Ecto neural progenitor cell (in vitro differentiated cells): Measurements from ENCODE around the gene CDH23.

ENCODE experiments used
- DNase-seq: peaks from one replicate; pipeline ENCODE4 v3.0.0-alpha.2; 2018; ENCODE audit warnings: low spot score

CDH23 gene

DNA sequence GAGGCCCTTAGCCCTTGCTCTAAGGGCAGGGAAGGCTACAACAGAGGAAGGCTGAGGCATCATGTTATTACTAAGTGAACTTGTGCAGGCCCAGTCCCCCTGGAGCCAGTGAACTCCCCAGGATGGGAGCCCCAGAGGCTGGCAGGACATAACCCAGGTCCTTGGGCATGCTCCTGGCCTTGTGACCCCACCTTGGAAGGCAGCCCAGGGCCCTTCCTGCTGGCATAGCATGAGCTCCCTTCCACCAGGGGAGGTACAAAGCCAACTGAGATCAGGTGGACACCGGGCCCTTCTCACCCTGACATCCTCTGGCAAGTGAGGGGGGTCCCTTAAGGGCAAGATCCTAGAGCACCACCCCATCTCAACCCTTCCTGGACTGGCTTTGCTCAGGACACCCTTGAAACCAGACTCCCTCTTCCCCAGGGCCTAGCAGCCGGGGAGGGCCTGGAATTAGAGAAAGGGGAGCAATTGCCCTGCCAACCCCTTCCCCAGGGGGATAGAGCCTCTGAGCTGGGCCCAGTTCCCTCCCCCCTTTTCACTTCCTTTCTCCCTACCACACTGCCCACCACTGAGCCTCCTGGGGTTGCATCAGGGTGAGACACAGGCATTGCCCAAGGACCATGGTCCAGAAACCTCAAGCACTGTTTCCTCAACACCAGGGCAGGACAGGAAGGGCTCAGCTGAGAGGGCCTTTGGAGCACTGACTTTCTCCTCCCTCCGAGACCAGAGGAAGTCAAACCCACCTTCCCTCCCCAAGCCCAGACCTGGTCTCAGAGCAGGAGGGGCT is 378.4 kb downstream of the CDH23 start:
- DNase-seq = no peak

DNA sequence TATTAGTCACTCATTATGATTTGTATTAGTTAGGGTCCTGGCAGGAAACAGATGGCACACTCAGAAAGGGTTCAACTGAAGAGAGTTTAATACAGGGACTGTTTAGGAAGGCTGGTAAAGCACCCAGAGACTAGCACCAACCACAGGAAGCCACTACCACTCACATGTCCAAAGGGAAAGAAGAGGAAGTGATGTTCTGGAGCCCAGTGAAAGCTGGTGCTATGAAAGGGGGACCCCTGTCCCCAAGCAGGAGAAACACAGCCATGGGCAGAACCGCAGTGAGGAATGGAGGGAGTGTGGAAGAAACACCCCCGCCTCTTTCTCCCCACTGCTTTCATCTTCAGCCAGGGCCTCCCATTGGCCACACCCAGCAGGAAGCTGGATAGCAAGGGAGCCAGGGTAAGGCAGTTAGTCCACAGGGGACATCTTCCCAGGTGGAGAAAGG is 379.8 kb downstream of the CDH23 start:
- no peak for DNase-seq

DNA sequence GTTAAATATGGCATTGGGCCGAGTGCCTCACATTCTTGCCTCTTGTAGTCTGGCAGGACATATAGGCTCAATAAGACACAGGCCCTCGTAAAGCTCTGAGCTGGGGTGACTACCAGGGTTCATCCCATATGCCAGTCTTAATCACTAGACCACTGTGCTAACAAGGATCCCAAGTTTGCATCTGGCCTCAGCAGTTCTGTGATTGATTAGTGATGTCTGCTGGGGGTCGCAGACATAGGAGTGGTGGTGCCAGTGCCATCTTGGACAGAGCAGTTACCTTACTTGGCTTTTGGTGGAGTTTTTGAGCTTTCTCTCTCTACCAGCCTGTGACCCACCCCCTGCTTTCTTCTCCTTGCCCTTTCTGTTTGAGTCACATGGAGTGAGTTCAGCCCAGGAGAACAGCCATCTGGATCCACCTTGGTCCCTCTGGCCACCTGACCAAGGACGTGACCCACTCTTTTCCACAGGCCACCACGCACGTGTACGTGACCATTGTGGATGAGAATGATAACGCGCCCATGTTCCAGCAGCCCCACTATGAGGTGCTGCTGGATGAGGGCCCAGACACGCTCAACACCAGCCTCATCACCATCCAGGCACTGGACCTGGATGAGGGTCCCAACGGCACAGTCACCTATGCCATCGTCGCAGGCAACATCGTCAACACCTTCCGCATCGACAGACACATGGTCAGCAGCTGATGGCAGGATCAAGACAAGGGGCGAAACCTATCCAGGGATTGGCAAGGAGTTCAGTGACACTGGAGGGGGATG is 380.7 kb downstream of the CDH23 start:
- DNase-seq = no peak

DNA sequence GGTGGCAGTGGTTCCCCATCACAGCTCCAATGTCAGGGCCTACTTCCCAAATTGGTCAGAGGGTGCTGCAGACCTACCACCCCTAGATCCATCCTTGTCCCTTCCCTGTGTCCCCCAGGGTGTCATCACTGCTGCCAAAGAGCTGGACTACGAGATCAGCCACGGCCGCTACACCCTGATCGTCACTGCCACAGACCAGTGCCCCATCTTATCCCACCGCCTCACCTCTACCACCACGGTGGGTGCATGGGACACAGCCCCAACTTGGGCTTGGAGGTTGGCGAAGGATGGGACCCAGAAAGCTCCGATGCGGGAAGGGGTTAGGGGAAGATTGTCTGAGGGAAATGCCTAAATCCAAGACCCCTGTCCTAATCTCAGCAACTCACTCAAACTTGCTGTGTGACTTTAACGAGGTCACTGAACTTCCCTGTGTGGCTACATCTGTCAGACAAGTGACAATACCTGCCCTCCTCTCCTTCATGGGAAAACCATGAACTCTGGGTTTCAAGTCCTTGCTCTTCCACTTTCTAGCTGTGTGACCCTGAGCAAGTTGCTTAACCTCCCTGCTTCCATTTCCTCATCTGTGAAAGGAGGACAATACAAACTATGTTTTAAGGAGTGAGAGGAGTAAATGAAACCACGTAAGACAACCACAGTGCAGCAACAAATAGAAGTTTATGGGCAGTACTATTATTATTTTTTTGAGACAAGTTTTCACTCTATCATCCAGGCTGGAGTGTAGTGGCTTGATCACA is 381.5 kb downstream of the CDH23 start:
- DNase-seq = no peak

DNA sequence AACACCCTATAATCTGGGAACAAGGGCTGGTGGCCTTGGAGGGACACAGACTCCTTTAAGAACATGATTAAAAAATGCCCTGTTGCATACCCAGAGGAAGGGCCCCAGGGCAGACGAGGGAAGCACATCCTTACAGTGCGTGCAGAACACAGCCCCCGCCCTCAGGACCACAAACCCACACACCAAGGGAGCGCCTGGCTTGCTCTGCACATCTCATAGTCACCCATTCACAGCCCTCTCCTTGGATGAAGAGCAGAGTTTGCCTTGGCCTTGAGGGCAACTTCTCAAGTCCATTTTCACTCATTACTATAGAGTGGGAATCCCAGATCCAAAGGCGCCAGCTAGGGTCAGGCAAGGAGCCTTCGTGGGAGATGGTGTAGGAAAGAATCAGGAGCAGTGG is 382.9 kb downstream of the CDH23 start:
- DNase-seq = no peak

- no peak for DNase-seq
Observed at GRCh38 chr10:71780156-71780555, 383.4 kb downstream of the CDH23 start.

- no peak for DNase-seq
Observed at GRCh38 chr10:71780719-71781118, 384.0 kb downstream of the CDH23 start.

- DNase-seq = no peak
Observed at GRCh38 chr10:71782221-71782916, 385.6 kb downstream of the CDH23 start.

DNA sequence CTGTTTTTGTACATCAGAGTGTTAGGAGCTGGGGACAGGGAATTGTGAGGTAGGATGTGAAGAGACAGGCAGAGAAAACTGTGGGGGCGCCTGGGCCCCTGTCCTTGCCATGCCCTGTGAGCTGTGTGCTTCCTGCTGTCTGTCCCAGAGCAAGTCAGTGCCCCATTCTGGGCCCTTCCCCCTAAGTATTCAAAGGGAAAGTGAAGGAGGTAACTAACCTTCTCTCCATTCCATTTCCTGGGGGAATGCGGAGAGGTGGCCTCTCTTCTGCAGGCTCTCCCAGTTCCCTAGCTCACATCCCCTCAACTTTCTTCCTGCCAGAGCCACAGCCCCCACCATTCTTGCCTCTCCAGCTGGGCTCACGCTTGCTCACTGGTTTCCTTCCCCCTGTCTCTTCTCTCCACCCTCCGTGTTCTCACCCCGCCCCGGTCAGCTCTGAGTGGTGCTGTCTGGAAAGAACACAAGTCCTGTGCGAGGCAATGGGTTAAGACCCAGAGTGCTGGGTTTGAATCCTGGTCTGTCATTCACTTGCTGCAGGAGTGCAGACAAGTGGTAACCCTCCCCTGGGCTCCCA is 386.3 kb downstream of the CDH23 start:
- DNase-seq = no peak

DNA sequence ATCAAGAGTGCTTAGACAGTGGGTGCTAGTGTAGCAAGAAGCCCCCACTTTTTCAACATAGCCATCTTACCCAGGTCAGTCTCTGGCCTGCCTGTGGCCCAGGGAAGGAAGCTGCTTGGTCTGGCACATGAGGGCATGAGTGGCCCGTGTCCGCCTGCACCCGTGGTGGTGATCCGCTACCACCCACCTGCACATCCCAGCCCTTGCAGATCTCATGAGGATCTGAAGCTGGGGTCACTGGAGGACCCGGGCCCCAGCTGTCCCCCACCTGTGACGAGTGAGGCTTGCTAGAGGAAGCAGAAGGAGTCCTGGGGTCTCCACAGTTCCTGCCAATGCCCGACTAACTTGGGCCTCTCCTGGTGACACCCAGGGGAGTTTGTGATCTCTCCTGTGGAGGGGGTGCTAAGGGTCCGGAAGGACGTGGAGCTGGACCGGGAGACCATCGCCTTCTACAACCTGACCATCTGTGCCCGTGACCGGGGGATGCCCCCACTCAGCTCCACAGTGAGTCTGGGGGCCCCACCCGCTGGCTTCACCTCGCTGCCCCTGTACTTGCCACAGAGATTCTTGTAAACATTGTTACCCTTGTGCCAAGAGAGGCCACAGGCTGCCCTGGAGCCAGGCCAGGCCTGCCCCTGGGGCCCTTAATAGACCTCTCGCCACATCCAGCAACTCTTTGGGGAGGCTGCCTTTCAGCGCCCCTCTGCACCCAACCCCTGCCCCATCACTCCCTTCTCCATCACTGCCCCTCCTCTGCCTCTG is 387.4 kb downstream of the CDH23 start:
- no peak for DNase-seq

GRCh38 chr10:71784679-71785272 is 388.1 kb downstream of the CDH23 start:
- DNase-seq = no peak

DNA sequence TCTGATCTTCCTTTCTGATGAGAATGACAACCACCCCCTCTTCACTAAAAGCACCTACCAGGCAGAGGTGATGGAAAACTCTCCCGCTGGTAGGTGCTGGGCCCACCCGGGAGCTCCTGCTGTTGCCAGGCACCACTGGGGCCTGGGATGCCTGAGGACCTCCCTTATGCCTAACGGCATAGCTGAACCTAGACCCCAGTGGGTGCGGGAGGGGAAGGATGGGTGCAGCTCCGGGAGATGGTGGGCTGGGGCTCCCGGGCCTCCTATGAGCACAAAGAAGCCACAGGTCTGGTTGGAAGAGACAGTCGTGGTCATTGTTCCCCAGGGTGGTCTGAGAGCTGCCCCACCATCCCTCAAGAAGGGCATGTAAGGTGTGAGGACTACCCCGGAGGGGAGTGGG is 392.2 kb downstream of the CDH23 start:
- DNase-seq = no peak

GRCh38 chr10:71789871-71790270 is 393.2 kb downstream of the CDH23 start:
- DNase-seq = no peak

DNA sequence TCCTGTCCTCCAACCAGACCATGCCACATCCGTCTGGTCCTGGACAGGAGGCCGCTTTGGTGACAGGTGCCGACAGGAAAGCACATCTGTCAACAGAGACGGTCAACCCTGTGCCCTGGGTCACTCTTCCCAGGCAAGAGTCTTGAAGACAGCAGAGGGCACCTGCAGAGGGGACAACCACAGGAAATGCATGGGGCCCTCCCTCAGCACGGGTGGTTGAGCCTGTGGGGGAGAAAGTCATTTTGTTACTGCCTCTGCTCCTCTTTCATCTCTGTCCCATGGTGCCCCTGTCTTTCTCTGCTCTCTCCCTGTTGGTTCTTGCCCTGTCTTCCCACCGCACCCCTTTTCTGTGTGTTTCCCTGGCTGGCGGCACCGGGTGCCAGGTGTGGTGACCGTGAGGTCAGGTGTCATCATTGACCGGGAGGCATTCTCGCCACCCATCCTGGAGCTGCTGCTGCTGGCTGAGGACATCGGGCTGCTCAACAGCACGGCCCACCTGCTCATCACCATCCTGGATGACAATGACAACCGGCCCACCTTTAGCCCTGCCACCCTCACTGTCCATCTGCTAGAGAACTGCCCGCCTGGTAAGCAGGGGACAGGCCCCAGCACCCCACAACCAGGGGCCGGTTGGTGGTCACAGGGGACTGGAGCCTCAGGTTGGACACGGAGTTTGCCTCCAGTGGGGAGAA is 394.2 kb downstream of the CDH23 start:
- DNase-seq = no peak

DNA sequence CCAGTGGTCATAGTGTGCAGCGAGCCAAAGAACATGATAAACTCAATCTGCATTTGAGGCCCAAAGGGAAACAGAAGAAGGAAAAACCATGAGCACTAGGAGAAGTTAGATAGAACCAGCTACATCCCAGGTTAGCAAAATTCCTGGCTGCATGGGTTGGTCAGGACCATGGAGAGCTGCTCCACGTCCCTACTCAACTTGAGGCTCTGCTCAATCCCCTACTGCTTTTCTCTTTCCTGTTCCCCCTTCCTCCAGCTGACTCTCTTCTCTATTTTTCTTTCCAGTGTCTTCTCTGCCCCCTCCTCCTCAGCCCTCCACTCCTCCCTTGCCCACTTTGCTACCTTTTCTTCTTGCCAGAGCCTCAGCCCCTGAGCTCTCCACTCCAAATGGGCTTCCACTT is 398.5 kb downstream of the CDH23 start:
- no peak for DNase-seq

DNA sequence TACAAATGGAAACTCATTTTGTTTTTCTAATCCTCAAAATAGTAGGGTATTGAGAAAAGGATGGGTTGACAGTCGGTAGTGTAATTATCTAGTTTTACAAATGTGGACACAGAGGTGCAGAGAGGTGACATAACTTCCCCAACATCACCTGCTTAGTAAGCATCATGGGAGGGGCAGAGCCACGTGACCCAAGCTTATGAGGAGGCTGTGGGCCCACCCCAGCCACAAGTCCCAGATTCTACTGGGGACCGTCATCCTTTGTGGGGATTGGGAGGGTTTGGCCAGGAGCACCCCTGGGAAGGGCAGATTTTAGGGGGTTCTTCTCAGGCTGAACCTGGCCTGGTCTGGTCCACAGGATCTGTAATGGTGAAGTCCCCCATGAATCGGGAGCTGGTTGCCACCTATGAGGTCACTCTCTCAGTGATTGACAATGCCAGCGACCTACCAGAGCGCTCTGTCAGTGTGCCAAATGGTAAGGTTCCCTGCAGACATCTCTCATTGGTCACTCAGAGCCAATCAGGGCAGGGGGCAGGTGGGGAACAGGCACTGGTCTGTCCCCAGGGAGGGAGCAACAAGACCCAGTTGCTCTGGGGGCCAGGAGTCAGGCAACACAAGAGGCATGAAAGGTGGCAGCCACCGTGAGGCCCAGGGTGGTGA is 400.2 kb downstream of the CDH23 start:
- no peak for DNase-seq

DNA sequence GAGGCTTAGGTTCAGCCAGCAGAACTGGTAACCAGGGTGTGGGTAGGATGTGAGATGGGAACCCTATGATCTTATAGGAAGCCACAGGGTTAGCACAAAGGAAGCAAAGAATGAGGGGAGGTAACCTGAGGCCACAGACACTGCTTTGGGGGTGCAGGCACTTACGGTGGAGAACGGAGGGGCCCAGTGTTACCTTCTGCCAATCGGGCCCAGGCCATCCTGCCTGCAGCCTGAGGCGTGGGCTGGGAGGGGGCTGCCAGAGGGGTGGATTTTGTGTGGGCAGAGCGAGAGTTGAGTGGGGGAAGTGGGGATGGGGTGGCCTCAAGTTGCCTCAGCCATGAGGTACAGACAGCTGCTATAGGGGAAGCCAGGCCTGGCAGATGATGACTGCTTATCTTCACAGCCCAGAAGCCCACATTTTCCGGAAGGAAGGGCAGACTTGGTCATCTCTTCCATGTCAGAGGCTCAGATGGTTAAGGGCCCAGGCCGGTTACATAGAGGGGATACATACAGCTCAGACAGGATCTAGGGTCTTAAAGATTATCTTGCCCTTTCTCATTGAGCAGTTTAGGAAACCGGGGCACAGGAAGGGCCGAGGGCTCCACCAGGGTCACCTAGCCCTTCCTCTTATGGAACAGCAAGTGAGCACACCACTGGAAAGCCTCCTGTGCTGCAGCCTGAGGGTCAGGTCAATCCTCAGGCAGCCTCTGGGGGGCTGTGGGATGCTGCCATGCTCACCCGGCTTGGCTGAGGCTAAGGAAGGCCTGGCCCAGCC is 401.0 kb downstream of the CDH23 start:
- no peak for DNase-seq

- no peak for DNase-seq
Observed at GRCh38 chr10:71798308-71798624, 401.5 kb downstream of the CDH23 start.

DNA sequence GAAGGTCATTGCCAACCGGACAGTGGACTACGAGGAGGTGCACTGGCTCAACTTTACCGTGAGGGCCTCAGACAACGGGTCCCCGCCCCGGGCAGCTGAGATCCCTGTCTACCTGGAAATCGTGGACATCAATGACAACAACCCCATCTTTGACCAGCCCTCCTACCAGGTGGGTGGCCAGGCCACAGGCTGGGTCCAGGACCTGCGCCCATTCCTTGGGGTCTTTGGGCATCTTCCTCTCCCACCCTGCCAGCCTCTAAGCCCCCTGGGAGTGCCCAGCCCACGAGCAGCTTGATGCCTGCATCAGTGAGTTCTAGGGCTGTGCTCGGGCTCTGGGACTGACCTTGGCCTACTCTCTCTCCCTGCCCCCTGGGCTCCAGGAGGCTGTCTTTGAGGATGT is 402.4 kb downstream of the CDH23 start:
- DNase-seq = no peak
